SHP77 treated with DMSO at 0.1 percent for 48 hours (cell line): ENCODE measurements around the gene IP6K2.
"Not testable (repeated sequence)": the region's sequence is repeated elsewhere in the genome, so short reads cannot be mapped to it uniquely, and the experiment has no call there.

ENCODE experiments used
- DNase-seq: peaks from one replicate; lab custom pipeline; 2025; lab: John Stamatoyannopoulos, UW

IP6K2 gene

GRCh38 chr3:48725185-48725855 is 8.3 kb upstream of the IP6K2 start:
- DNase-seq: not testable (repeated sequence)

- no peak for DNase-seq
Observed at GRCh38 chr3:48723725-48724124, 6.7 kb upstream of the IP6K2 start.

GRCh38 chr3:48723293-48723692 is 6.3 kb upstream of the IP6K2 start:
- not testable (repeated sequence) for DNase-seq

- no peak for DNase-seq
Observed at GRCh38 chr3:48716508-48716981, 476 bp downstream of the IP6K2 start.

- no peak for DNase-seq
Observed at GRCh38 chr3:48715174-48715800, 1.7 kb downstream of the IP6K2 start.

GRCh38 chr3:48711727-48712126 is 5.3 kb downstream of the IP6K2 start:
- DNase-seq: no peak

- DNase-seq: no peak
Observed at GRCh38 chr3:48709051-48709461, 8.0 kb downstream of the IP6K2 start.

GRCh38 chr3:48708481-48708889 is 8.5 kb downstream of the IP6K2 start:
- no peak for DNase-seq

- DNase-seq: no peak
Observed at GRCh38 chr3:48707157-48707556, 9.9 kb downstream of the IP6K2 start.

- no peak for DNase-seq
Observed at GRCh38 chr3:48702320-48702920, 14.6 kb downstream of the IP6K2 start.

- DNase-seq: no peak
Observed at GRCh38 chr3:48700731-48701405, 16.2 kb downstream of the IP6K2 start.

GRCh38 chr3:48698891-48699290 is 18.1 kb downstream of the IP6K2 start:
- DNase-seq: no peak

GRCh38 chr3:48697952-48698351 is 19.1 kb downstream of the IP6K2 start:
- DNase-seq: no peak

- no peak for DNase-seq
Observed at GRCh38 chr3:48696601-48697000, 20.4 kb downstream of the IP6K2 start.

- no peak for DNase-seq
Observed at GRCh38 chr3:48696156-48696555, 20.9 kb downstream of the IP6K2 start.

- no peak for DNase-seq
Observed at GRCh38 chr3:48695393-48695753, 21.6 kb downstream of the IP6K2 start.

- no peak for DNase-seq
Observed at GRCh38 chr3:48694610-48695392, 22.2 kb downstream of the IP6K2 start.

GRCh38 chr3:48693826-48694225 is 23.2 kb downstream of the IP6K2 start:
- DNase-seq: no peak

- DNase-seq: no peak
Observed at GRCh38 chr3:48692551-48692950, 24.5 kb downstream of the IP6K2 start.

- no peak for DNase-seq
Observed at GRCh38 chr3:48690846-48691458, 26.1 kb downstream of the IP6K2 start.

GRCh38 chr3:48689384-48689783 is 27.6 kb downstream of the IP6K2 start:
- DNase-seq: no peak

GRCh38 chr3:48688737-48689075 is 28.3 kb downstream of the IP6K2 start:
- DNase-seq: no peak
